Limb (tissue), 2 donors: ENCODE measurements around the gene CNTN3.
A peak's percentile ranks its signal among the peaks of the same experiment; 100 is the strongest.

Source experiments
- DNase-seq, 2 donors: peaks; one replicate each; pipeline ENCODE4 v3.0.0-alpha.2; 2016; ENCODE audit errors: extremely low spot score in 2 of 2

CNTN3 gene

DNA sequence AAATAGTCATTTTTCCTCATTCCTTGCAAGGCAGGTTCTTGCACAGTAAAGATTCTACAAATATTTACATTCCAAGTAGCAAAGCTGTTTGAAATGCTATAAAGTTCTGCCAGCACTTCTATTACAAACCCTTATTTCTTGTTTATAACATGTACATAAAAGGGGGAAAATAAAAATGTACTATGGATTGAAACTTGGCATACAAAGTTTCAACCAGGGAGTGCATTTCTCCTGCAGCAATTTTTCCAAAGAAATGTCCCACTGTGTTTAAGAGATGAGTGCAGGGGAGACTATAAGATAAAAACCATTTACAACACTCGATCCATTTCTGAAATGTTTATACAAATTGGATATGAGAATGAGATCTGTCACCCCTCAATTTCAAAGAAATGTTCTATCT is 3.3 kb downstream of the CNTN3 start:
- no peak for DNase-seq

DNA sequence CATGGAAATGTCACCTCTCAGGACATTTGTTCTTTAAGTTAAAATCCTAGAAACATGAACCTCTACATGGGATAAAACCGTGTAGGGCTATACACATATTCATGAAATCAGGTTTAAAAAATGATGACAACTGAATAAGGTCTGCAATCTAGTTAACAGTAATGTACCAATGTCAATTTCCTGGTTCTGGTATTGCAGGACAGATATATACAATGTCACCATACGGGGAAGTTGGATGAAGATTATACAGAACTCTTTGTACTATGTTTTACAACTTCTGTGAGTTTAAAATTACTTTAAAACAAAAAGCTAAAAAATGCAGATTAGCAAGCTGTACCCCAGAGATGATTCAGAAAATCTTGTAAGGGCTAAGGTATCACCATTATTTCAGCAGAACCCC is 6.7 kb downstream of the CNTN3 start:
- no peak for DNase-seq

DNA sequence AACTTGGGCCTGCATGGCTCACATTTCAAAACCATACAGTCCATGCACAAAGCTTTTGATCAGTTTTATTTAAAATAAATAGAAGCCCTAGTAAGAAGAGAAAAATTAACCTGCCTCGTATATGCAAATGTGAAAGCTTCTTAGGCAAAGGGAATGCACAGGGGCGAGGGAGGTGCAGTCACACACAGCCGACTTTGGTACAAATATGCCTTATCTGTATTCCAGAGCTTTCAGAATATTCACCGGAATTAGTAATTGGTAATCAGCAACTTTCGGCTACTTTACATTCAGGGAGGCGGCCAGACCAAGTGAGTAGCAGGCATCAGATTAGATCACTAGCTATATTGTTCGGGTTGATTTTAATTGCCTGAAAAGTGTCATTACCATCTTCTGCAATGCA is 7.5 kb downstream of the CNTN3 start:
- no peak for DNase-seq

DNA sequence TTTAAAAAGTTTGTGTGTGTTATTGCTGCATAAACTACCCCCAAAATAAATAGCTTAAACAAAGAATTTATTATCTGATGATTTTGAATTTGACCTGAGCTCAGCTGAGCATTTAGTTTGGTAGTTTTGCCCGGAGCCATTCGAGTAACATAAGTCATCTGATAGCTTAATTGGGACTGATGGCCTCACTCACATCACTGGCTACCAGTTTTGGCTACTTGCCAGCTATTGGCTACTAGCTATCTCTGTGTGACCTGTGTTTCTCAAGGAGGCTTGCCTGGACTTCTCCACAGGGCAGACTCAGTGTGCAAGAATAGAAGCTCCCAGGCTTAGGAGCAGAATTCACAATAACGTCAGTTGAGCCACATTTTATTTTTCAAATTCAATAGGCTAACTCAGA is 9.0 kb downstream of the CNTN3 start:
- no peak for DNase-seq

DNA sequence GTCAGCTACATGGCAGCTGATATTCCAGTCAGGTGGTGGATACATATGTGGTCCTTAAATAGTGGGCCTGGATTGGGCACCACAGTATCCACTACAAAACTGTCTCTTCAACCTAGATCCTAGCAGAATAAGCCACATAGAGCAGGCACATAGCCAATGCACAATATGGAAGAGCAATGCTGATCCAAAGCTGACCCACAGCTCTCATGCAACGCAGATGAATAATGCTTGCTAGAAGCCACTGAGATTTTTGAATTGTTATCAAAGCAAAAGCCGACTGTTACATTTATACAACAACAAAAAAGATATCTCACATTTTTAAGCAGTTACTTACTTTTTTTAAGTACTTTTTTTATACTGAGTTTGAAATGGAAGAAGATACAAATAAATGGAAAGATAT is 11.2 kb downstream of the CNTN3 start:
- DNase-seq: no peak

DNA sequence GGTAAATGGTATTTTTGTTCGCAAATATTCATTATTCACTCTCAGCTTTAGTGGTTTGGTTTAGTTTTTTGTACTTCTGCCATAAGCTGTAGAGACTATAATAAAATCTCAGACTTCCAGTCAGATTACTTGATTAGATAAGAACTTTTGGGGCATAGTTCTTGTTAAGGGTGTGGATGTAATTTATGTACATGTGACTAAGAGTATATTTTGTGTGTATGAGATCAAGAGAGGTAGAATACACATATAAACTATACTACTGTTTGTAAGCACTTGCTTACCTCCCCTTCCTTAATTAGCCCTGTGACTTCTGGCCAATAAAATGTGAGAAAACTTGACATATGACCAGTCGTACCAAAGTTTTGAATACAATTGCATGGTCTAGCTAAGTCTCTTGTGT is 12.0 kb downstream of the CNTN3 start:
- DNase-seq: no peak

DNA sequence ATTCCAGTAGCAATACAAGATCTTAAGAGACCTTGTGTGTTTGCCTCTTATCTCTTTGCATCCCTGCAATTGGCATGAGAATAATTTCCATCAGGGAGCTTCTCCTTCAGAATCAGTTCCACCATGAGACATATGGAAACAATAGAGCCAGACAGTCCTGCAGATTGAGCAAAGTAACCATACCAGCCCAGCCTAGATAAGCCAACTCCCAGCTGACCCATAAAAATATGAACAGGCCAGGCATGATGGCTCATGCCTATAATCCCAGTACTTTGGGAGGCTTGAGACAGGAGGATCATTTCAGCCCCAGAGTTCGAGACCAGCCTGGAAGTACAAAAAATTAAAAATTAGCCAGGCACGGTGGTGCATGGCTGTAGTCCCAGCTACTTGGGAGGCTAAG is 12.7 kb downstream of the CNTN3 start:
- DNase-seq: no peak

DNA sequence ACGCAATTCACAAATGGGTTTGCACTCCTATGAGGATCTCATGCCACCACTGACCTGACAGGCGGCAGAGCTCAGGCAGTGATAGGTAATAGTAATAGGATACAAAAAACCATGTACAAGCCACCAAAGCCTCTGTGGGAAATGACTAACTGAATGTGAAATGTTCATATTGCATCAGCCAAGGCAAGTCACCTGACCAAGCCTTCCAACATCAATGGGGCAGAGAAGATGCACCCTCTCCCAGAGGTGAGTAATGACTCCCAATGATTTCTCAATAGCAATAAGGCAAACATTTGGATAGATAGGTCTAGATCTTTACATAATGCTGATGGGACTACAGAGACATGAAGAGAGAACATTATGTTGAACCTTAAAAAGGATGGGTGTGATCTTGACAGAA is 14.9 kb downstream of the CNTN3 start:
- no peak for DNase-seq

DNA sequence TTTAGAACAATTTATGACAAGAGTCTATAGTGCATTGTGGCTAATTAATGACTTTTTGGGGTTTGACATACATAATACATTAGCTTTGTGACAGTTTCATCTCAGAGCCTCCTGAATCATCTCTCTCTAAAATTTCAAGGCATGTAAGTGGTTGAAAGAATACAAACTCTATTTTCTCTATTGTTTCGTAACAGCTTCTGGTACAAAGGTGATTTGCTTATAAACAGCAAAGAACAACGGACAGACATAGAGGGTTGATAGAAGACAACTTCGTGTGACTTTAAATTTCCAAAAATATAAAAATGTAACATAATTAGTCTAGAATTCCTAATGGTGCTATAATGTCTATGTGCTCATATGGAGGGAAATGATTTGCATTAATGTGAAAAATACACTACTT is 21.3 kb downstream of the CNTN3 start:
- DNase-seq: no peak

DNA sequence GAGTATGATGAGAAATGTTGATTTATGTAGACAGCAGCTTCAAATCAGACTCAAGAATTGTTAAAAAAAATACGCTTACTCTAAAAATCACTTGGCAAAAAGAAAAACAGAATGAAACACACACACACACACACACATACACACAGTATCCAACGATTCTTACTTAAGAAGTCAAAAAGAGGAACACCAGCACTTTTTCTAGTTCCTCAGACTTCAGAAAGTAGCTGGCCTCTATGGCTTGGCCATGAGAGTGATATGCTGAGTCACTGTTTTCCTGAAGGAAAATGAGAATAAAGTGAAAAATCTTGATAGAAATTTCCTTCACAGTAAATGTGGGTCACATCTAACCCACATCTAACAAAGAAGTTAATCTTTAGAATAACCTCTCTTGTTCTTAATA is 22.1 kb downstream of the CNTN3 start:
- DNase-seq: no peak

DNA sequence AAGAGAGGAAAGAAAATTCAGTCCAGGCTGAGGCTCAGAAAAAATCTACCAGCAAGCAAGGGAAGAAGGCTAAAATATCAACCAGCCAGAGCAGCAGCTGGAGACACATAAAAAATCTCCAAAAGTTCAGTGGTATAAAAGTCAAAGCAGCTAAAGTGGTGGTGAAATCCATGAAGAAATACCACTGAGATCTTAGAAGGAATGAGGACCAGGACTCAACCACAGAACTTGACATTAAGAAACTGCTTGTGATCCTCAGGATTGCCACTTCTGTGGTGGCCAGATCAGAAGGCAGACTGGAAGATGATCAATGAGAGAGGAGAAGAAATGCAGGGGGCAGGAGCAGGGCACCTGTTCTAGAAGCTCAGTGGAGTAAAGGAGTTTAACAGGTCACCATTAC is 22.5 kb downstream of the CNTN3 start:
- no peak for DNase-seq

DNA sequence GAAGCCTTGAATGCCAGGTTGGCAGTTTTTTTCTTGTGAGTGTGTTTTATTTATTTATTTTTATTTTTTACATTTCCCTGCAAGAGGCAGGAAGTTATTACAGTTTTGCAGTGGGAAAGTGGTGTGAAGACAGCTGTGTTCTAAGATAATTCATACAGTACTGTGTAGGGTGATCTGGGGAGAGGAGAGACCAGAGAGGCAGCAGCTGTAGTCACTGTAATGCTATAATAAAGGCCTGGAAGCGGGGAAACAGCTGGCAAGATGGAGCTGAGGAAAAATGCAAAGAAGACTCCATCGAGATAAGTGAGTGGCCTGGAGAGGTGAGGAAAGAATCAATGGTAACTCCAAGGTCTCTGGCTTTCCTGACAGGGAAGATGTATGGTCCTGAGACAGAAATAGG is 23.1 kb downstream of the CNTN3 start:
- peak in 1 of 2 donors; percentile 42 for DNase-seq

DNA sequence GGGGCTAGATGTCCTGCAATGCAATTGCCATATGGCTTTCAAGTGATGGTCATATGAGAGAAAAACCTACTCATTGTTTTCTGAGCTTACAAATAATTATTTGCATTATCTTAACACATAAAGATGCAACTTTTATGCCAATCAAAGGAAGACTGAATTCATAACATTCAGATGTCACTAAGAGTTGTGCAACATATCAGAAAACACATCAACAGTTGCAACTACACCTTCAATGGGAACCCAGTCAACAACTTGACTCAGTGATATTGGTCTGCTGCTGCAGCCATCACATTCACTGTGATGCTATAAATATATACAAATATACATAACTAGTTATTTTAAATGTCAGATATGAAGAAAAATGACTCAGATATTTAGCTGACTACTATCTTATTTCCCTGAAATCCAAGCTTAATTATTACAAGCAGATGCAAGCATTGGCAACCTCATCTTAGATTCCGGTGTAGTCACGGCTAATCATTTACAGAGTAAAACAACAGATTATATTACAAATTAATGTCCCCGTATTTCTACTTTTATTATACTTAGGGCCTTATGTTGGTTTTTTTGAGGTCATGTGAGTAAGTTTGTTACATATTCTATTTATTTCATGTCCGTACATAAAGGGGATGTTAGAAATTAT is 23.7 kb downstream of the CNTN3 start:
- DNase-seq: no peak

DNA sequence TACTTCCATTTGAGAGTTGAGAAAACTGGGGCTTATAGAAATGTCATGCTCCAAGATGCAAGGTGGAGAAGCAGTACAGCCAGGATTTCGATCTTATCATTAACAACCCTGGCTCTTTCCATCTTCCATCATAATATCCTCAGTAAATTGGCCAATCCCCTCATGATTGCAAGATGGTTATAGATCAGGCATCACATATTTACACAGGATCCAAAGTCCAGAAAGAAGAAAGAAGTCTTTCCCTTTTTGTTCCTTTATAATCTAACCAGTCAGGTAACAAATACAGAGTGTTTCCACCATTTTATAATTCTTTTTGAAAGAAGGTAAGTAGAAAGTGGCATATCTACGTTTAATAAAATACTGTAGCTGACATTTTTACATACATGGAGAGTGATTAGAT is 29.7 kb downstream of the CNTN3 start:
- no peak for DNase-seq

DNA sequence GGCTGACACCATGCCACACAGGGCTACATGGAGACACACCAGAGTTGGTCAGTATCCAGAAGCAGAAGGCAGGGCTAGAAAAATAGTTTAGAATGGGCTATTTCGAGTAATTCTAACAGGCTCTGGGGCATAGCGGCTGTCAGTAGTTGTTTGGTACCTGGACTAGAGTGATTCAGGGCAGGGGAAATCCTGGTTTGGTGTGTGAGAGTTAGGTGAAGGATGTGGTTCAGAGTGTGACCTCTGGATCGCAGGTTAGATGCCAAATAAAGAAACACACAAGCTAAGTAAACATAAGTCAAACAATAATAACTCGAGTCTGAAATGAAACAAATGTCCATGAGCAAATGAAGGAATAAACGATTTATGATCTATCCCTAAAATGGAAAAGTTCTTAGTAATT is 31.5 kb downstream of the CNTN3 start:
- DNase-seq: no peak

DNA sequence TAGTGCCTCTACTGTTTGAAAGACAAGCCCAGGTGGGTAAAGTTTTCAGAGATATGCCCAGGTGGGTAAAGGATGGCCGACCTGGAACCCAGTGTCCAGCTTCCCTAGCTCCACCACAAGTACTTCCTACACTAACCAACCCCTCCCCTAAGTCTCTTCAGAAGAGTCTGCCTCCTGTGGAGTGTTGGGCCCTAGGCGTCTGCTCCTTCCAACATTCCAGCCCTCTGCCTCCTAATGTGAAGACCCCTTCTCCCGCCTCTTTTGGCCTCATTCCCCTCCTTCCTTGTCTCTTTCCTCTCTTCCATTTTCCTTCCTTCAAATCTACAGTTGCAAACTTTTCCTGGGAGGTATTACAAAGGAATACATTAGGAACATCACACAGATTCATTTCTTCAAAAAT is 38.6 kb downstream of the CNTN3 start:
- no peak for DNase-seq

DNA sequence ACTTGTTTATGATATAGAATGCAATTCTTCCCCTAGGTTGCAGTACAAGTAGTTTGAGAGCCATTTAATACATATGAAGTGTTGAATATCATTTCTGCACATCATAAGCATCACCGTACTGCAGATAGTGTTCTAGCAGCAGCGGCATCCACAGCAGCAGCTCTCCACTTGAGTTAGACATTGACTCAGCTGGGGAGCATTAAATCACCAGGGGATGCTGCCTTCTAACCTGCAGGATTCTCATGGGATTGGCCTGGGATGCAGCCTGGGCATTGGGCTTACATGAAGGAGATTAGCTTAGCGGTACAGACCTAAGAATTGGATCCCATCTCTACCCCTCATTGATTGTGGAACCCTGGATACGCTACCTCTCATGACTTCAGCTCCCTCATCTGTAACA is 43.3 kb downstream of the CNTN3 start:
- no peak for DNase-seq
